Upper lobe of right lung (tissue), 1 donor: ENCODE data around the gene DENND4B. TPM values are rescaled to one million over a fixed set of nuclear protein-coding genes. Genes with fewer than 3 reads are reported as not detected.
"Not testable (repeated sequence)": the region's sequence is repeated elsewhere in the genome, so short reads cannot be mapped to it uniquely, and the experiment has no call there.

Source experiments
- ATAC-seq: fragments of 200-7000 bp; cut with Tn5 transposase; one replicate; pipeline ENCODE4 v1.9.1; 2020; ENCODE audit warnings: mild to moderate bottlenecking, moderate library complexity
- DNase-seq: peaks from one replicate; pipeline ENCODE4 v3.0.0-alpha.2; 2020
- H3K27ac ChIP-seq: fragments of 200-600 bp; one replicate; pipeline ENCODE4 v1.8.0; 2022
- H3K27me3 ChIP-seq: fragments of 200-600 bp; one replicate; pipeline ENCODE4 v1.8.0; 2022; ENCODE audit warnings: mild to moderate bottlenecking
- H3K36me3 ChIP-seq: fragments of 200-600 bp; one replicate; pipeline ENCODE4 v1.8.0; 2022
- H3K4me1 ChIP-seq: fragments of 200-600 bp; one replicate; pipeline ENCODE4 v1.8.0; 2022
- H3K4me3 ChIP-seq: fragments of 200-600 bp; one replicate; pipeline ENCODE4 v1.8.0; 2022; ENCODE audit warnings: mild to moderate bottlenecking
- H3K9me3 ChIP-seq: fragments of 200-600 bp; one replicate; pipeline ENCODE4 v1.8.0; 2022
- intact Hi-C: fragments of 100-400 bp; cut with DNase I; formaldehyde crosslinking; loops from one replicate; pipeline ENCODE4 v1.11.0; 2022
- total RNA-seq: library from RNA; stranded (reverse); fragmentation: NEBNext Ultra II Directional; extraction: Animal tissue kit (Norgen Biotek cat#: 25700); gene quantifications from one replicate; pipeline ENCODE4 v1.2.1, GENCODE V29; 2021
- TF ChIP-seq, protein P1 (sequence below): fragments of 200-600 bp; IDR thresholded peaks from one replicate; pipeline ENCODE4 v1.8.0; 2022; ENCODE audit warnings: antibody characterized with exemption
- donor health status: DM: no; HTN: yes; CAD: no; lungs with severe emphysema.

Gene DENND4B
- total RNA-seq, 1 donor from 2014 or later, result 83.7 TPM

DNA sequence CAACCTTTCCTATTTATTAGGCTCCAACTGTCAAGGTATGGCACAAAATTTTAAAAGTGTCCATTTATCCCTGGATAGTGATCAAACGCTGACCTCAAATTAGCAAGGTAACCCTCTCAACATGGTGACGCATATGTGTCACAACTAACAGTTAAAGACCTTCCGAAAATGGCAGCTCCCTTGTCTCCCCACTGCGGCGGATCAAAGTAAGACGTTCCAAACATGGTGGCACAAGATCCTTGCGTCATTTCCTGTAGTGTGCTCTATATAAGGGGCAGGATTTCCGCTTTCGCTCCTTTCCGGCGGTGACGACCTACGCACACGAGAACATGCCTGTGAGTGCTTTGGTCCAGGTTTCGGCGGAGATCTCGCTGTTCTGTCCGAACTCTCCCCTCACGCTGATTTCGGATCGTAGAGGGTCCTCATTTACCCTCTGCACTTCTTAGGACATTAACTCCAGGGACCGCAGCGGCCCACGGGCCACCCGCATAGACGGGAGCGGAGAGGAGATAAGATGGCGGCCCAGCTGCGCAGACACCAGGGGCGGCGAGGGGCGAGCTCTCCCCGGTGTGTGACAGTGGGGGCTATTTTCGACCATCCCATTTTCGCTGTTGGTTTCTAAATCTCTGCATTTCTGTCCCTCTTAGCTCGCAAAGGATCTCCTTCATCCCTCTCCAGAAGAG is 44.1 kb upstream of the DENND4B start, which contains the start of gene RPS27:
Gene RPS27, plus strand, starts transcription at position 295 of the 683 bp plus-strand sequence. Its CDS starts 35 bp downstream, at position 330.
- DNase-seq (peak; percentile 87), ATAC-seq (peak; percentile 80)
- peaks cover 39% of the 10 kb centered on the region for H3K36me3 ChIP-seq
- peaks cover 28% of the 10 kb centered on the region for H3K4me1 ChIP-seq
- peak within 1 kb of the TSS; percentile 80 for H3K4me3 ChIP-seq
- TF ChIP-seq, protein P1, sequence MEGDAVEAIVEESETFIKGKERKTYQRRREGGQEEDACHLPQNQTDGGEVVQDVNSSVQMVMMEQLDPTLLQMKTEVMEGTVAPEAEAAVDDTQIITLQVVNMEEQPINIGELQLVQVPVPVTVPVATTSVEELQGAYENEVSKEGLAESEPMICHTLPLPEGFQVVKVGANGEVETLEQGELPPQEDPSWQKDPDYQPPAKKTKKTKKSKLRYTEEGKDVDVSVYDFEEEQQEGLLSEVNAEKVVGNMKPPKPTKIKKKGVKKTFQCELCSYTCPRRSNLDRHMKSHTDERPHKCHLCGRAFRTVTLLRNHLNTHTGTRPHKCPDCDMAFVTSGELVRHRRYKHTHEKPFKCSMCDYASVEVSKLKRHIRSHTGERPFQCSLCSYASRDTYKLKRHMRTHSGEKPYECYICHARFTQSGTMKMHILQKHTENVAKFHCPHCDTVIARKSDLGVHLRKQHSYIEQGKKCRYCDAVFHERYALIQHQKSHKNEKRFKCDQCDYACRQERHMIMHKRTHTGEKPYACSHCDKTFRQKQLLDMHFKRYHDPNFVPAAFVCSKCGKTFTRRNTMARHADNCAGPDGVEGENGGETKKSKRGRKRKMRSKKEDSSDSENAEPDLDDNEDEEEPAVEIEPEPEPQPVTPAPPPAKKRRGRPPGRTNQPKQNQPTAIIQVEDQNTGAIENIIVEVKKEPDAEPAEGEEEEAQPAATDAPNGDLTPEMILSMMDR, result no peak
- H3K9me3 ChIP-seq, result no peaks in the 10 kb centered on the region
- intact Hi-C loops, result no loop called here
- peak within 1 kb of the TSS; percentile 97 for H3K27ac ChIP-seq
- H3K27me3 ChIP-seq, result no peaks in the 10 kb centered on the region

DNA sequence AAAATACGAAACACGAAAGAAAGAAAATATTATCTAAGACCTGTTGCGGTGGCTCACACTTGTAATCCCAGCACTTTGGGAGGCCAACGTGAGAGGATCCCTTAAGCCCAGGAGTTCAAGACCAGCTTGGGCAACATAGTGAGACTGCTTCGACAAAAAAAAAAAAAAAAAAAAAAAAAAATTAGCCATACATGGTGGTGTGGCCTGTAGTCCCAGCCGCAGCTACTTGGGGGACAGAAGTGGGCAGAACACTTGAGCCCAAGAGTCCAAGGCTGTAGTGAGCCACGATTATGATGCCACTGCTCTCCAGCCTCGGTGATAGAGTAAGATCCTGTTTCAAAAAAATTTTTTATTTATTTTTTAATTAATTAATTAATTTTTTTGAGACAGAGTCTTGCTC is 41.1 kb upstream of the DENND4B start:
- H3K9me3 ChIP-seq, result no peaks in the 10 kb centered on the region
- peak overlapping the region; percentile 76 for H3K27ac ChIP-seq
- ATAC-seq, result no peak
- peaks cover 22% of the 10 kb centered on the region for H3K36me3 ChIP-seq
- H3K4me3 ChIP-seq, result no peak overlapping the region
- peaks cover 28% of the 10 kb centered on the region for H3K4me1 ChIP-seq
- intact Hi-C loops, result loop anchor here (5.0 kb wide), 1 partner anchor 190 kb away; no protein-coding TSS in a partner anchor
- DNase-seq, result no peak
- TF ChIP-seq, protein P1, result no peak
- H3K27me3 ChIP-seq, result no peaks in the 10 kb centered on the region

DNA sequence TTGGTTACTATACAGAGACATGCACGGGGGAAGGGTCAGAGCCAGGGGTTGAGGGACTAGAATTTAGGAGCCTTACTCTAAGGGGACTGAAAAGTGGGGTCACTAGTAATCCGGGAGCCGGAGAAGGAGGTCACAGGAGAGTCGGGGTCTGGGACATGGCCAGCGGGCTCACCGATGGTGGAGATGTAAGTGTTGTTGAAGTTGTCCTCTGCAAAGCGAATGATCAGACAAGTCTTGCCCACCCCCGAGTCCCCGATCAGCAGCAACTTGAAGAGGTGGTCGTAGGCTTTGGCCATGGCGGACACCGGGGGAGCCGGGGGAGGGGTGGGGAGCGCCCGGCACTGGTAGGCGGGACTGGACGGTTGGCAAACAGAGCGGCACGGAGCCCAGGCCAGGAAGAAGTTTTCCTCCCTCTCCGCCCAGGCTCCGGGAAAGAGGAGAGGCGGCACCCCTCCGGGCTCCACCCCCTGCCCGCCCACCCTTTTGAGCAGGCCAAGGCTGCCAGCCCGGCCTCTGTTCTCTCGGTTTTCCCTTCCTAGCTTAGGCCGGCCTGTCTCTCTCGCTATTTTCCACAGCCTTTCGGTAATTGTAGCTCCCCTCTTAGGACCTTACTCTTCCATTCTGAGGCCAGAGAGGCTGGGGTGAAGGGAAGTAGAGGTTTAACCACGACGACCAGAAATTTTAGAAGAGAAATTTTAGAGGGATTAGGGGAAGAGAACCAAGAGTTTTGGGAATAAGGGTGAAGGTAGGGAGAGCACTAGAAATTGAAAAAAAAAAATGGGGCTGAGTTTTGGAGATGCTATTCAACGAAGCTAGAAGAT is 39.6 kb upstream of the DENND4B start, which contains the start of gene RAB13:
Gene RAB13, minus strand, starts transcription at position 399 of the 821 bp plus-strand sequence. Its CDS starts 103 bp downstream, at position 296.
- ATAC-seq, result peak; percentile 90
- peak within 1 kb of the TSS; percentile 74 for H3K4me3 ChIP-seq
- H3K4me1 ChIP-seq, result peaks cover 14% of the 10 kb centered on the region
- peaks cover 14% of the 10 kb centered on the region for H3K36me3 ChIP-seq
- intact Hi-C loops, result loop anchor here (5.0 kb wide), 1 partner anchor 189 kb away; no protein-coding TSS in a partner anchor
- H3K27me3 ChIP-seq, result no peaks in the 10 kb centered on the region
- peak within 1 kb of the TSS; percentile 76 for H3K27ac ChIP-seq
- H3K9me3 ChIP-seq, result no peaks in the 10 kb centered on the region
- TF ChIP-seq, protein P1, result no peak
- peak; percentile 93 for DNase-seq

DNA sequence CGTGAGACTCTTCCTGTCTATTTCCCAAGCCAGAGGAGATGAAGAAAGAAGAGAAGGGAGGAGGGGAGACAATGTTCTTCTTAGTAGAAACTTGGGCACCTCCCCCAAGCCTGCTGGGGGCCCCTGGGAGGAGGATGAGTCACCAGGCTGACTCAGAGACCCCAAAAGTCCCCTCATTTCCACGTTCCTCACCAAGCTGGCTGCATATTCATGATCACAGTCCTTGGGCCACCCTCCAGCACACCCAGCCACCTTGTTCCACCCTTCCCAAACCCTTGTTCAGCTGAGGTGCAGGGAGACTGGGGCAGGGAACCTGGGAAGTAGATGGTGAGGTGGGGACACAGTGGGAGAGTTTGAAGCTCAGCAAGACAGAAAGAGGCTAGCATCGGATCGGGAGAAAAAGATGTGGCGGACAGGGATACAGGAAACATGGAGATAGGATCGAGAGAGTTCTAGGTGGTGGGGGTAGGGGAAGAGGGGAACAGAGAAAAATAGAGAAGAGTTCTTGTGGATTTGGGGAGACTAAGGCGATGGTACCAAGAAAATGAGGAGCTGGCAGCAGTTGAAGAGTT is 38.9 kb upstream of the DENND4B start:
- TF ChIP-seq, protein P1, result no peak
- peak; percentile 4 for ATAC-seq
- Histone ChIP-seq H3K27ac (peak overlapping the region; percentile 40), H3K4me3 (peak overlapping the region; percentile 74), H3K4me1 (peaks cover 14% of the 10 kb centered on the region), H3K36me3 (peaks cover 20% of the 10 kb centered on the region), H3K27me3 (no peaks in the 10 kb centered on the region), H3K9me3 (no peaks in the 10 kb centered on the region)
- intact Hi-C loops, result loop anchor here (5.0 kb wide), 1 partner anchor 188 kb away; no protein-coding TSS in a partner anchor
- DNase-seq, result no peak

DNA sequence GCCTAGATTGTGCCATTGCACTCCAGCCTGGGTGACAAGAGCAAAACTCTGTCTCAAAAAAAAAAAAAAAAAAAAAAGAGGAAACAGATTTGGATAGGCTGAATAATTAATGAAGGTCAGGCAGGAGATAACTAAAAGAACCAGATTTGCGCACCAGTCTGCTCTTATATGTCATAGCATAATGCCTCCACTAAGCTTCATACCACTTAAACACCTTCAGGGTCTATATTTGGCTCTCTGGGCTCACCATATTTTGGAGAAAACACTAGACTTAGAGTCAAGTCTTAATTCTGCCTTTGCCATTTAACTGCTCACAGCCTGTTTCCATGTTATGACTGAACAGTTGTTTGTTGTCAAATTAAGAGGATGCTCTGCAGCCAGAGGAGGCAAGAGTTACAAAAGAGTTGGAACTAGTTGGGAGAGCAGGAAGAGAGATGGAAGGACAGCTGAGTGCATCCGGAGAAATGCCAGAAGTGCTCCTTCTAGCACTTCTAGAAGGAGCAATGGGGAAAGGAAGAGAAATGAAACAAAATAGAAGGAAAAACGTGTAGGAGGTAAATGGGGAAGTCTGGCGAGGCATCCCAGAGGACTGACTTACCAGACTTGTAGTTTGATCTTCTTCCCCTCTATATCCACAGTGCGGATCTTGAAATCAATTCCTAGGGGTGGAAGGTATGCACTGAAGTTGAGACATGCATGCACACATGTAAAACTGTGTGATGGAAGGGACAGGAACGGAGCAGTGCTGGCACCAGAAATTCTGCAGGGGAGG is 37.8 kb upstream of the DENND4B start:
- Histone ChIP-seq H3K36me3 (peaks cover 20% of the 10 kb centered on the region), H3K4me1 (peaks cover 10% of the 10 kb centered on the region), H3K9me3 (no peaks in the 10 kb centered on the region), H3K4me3 (peak overlapping the region; percentile 74), H3K27ac (peak overlapping the region; percentile 40), H3K27me3 (no peaks in the 10 kb centered on the region)
- ATAC-seq (no peak), DNase-seq (no peak)
- TF ChIP-seq, protein P1, result no peak
- intact Hi-C loops, result no loop called here

DNA sequence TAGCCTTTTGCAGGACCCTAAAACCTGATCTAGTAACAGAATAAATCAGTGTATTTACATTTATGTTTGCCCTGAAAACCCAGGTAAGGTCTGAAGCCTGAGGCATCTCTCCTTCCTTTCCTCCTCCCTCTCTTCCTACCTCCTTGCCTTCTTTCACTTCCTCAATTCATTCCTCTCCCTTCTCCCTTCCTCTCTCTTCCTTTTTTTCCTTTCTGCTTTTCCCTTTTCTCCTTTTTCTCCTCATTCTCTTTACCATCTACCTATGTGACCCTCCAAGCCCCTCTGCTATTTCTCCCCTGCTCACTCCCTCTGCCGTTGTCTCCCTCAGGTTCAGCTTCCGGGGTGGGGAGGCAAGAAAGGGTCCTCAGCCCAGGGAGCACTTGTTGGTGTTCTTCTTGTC is 35.2 kb upstream of the DENND4B start:
- H3K27ac ChIP-seq, H3K27me3 ChIP-seq, H3K9me3 ChIP-seq, H3K4me3 ChIP-seq, intact Hi-C loops, ATAC-seq, DNase-seq: not testable (repeated sequence)
- Histone ChIP-seq H3K4me1 (peaks cover 14% of the 10 kb centered on the region), H3K36me3 (peaks cover 25% of the 10 kb centered on the region)

DNA sequence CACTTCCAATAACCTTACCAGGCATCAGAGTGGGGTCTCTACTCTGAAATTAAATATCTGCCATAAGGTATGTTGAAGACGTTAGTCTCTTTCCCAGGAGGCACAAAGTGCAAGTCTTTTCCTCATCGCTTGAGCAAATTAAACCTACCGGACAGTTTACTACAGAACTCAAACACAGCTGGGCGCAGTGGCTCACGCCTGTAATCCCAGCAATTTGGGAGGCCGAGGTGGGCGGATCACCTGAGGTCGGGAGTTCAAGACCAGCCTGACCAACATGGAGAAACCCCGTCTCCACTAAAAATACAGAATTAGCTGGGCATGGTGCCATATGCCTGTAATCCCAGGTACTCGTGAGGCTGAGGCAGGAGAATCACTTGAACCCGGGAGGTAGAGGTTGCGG is 32.6 kb upstream of the DENND4B start:
- H3K27me3 ChIP-seq, ATAC-seq, H3K27ac ChIP-seq, H3K9me3 ChIP-seq, DNase-seq, intact Hi-C loops, H3K4me3 ChIP-seq: not testable (repeated sequence)
- H3K4me1 ChIP-seq, result peaks cover 17% of the 10 kb centered on the region
- peaks cover 49% of the 10 kb centered on the region for H3K36me3 ChIP-seq
